Smooth muscle cell (in vitro differentiated cells): ENCODE data around the gene SLX4. TPM values are rescaled to one million over a fixed set of nuclear protein-coding genes. Genes with fewer than 3 reads are reported as not detected.

Source experiments
- DNase-seq: peaks from one replicate; lab custom pipeline; 2025; ENCODE audit not compliant: unreplicated experiment; lab: John Stamatoyannopoulos, UW
- H2AFZ ChIP-seq: fragments of 200-600 bp; sonication (generic); 2 replicates; pipeline ENCODE4 v1.6.0; 2016; ENCODE audit warnings: antibody characterized with exemption, low read depth, mild to moderate bottlenecking
- H3F3A ChIP-seq: fragments of 200-600 bp; sonication (generic); 2 replicates; pipeline ENCODE4 v1.6.0; 2017; ENCODE audit warnings: antibody characterized with exemption, low read depth
- H3K27ac ChIP-seq: fragments of 200-600 bp; sonication (generic); 2 replicates; pipeline ENCODE4 v1.5.1; 2016; ENCODE audit warnings: low read depth, mild to moderate bottlenecking
- H3K27me3 ChIP-seq: fragments of 200-600 bp; sonication (generic); 2 replicates; pipeline ENCODE4 v1.6.1; 2016; ENCODE audit warnings: low read depth, mild to moderate bottlenecking
- H3K36me3 ChIP-seq: fragments of 200-600 bp; sonication (generic); 2 replicates; pipeline ENCODE4 v1.5.1; 2016; ENCODE audit warnings: low read depth
- H3K4me1 ChIP-seq: fragments of 200-600 bp; sonication (generic); 2 replicates; pipeline ENCODE4 v1.5.1; 2016; ENCODE audit warnings: low read depth
- H3K4me2 ChIP-seq: fragments of 200-600 bp; sonication (generic); 2 replicates; pipeline ENCODE4 v1.6.0; 2016; ENCODE audit warnings: mild to moderate bottlenecking
- H3K4me3 ChIP-seq: fragments of 200-600 bp; sonication (generic); 2 replicates; pipeline ENCODE4 v1.5.1; 2016; ENCODE audit warnings: mild to moderate bottlenecking
- H3K79me2 ChIP-seq: fragments of 200-600 bp; sonication (generic); 2 replicates; pipeline ENCODE4 v1.6.0; 2016; ENCODE audit warnings: low read depth, mild to moderate bottlenecking
- H3K9ac ChIP-seq: fragments of 200-600 bp; sonication (generic); 2 replicates; pipeline ENCODE4 v1.6.0; 2016; ENCODE audit warnings: low read depth
- H3K9me3 ChIP-seq: fragments of 200-600 bp; sonication (generic); replicated peaks from 2 replicates; pipeline ENCODE4 v1.5.1; 2016; ENCODE audit warnings: low read depth
- H4K20me1 ChIP-seq: fragments of 200-600 bp; sonication (generic); 2 replicates; pipeline ENCODE4 v1.6.0; 2016; ENCODE audit warnings: low read depth
- CTCF ChIP-seq: fragments of 200-600 bp; sonication (generic); IDR thresholded peaks from 2 replicates; pipeline ENCODE4 v1.5.1; 2017; ENCODE audit warnings: borderline replicate concordance, mild to moderate bottlenecking, antibody characterized with exemption; ENCODE audit not compliant: insufficient read depth, poor library complexity, severe bottlenecking
- WGBS: methylation state at CpG from one replicate; pipeline ENCODE4 v1.1.7; 2016; ENCODE audit warnings: low lambda C conversion rate; 5-methylcytosine and 5-hydroxymethylcytosine counted together
- polyA plus RNA-seq: library from polyadenylated mRNA; unstranded; fragments of >200 nt; fragmentation: Nextera tagmentation; extraction: Ambion mirVana; gene quantifications from 2 replicates; pipeline ENCODE4 v1.2.1, GENCODE V29; 2016
- total RNA-seq: library from RNA; depleted of rRNA; stranded (reverse); fragments of >200 nt; gene quantifications from 2 replicates; pipeline ENCODE4 v1.2.3, GENCODE V29; 2014

Gene SLX4
- total and polyA plus RNA-seq, 2 experiments from 2014 or later, result 3.5 to 3.6 TPM

GRCh38 chr16:3623642-3624041 lies 12.2 kb upstream of the SLX4 start:
- Histone ChIP-seq H3K27me3 (no peaks in the 10 kb centered on the region), H4K20me1 (peaks cover 31% of the 10 kb centered on the region), H3K4me1 (no peaks in the 10 kb centered on the region), H3K4me3 (no peak overlapping the region), H3K36me3 (no peaks in the 10 kb centered on the region), H3K9me3 (no peaks in the 10 kb centered on the region), H3K27ac (no peak overlapping the region), H3K79me2 (peaks cover 32% of the 10 kb centered on the region), H2AFZ (no peak overlapping the region), H3F3A (no peaks in the 10 kb centered on the region), H3K4me2 (no peak overlapping the region), H3K9ac (no peak overlapping the region)
- 87% methylated on average over 3 of the region's 3 CpGs for WGBS
- TF ChIP-seq CTCF, result no peak
- no peak for DNase-seq

GRCh38 chr16:3618769-3619141 lies 7.3 kb upstream of the SLX4 start:
- H3K4me3 ChIP-seq, result no peak overlapping the region
- no peak for TF ChIP-seq CTCF

GRCh38 chr16:3612510-3613466 lies 1.4 kb upstream of the SLX4 start:
- Histone ChIP-seq H3K9ac (no peak overlapping the region), H3K4me1 (no peaks in the 10 kb centered on the region), H3K27me3 (no peaks in the 10 kb centered on the region), H3K36me3 (no peaks in the 10 kb centered on the region), H3K27ac (no peak overlapping the region), H2AFZ (no peak overlapping the region), H3K4me3 (peak overlapping the region; percentile 95), H3K4me2 (peak overlapping the region; percentile 83), H3K9me3 (no peaks in the 10 kb centered on the region), H4K20me1 (no peaks in the 10 kb centered on the region), H3F3A (no peaks in the 10 kb centered on the region), H3K79me2 (peaks cover 66% of the 10 kb centered on the region)
- no peak for DNase-seq
- 78% methylated on average over 34 of the region's 34 CpGs for WGBS
- no peak for TF ChIP-seq CTCF

More at GRCh38 chr16:3618769-3619141, 7.3 kb upstream of the SLX4 start:
- Histone ChIP-seq H3K79me2 (peaks cover 58% of the 10 kb centered on the region), H3K9ac (no peak overlapping the region), H4K20me1 (peaks cover 23% of the 10 kb centered on the region), H3K27me3 (no peaks in the 10 kb centered on the region), H2AFZ (no peak overlapping the region), H3K36me3 (no peaks in the 10 kb centered on the region), H3F3A (no peaks in the 10 kb centered on the region), H3K4me2 (no peak overlapping the region), H3K4me1 (no peaks in the 10 kb centered on the region), H3K9me3 (no peaks in the 10 kb centered on the region), H3K27ac (no peak overlapping the region)
- no peak for DNase-seq
- 72% methylated on average over 3 of the region's 3 CpGs for WGBS

- H3K27me3 ChIP-seq, result no peaks in the 10 kb centered on the region
- H3F3A ChIP-seq, result no peaks in the 10 kb centered on the region
- peak overlapping the region; percentile 88 for H3K9ac ChIP-seq
- peaks cover 51% of the 10 kb centered on the region for H3K79me2 ChIP-seq
- H3K4me2 ChIP-seq, result peak overlapping the region; percentile 97
- no peaks in the 10 kb centered on the region for H3K4me1 ChIP-seq
- peak overlapping the region; percentile 95 for H3K4me3 ChIP-seq
- H4K20me1 ChIP-seq, result no peaks in the 10 kb centered on the region
- H2AFZ ChIP-seq, result peak overlapping the region; percentile 91
- no peaks in the 10 kb centered on the region for H3K9me3 ChIP-seq
- peak overlapping the region; percentile 56 for H3K27ac ChIP-seq
- H3K36me3 ChIP-seq, result no peaks in the 10 kb centered on the region
- DNase-seq, result no peak
- WGBS, result 6% methylated on average over 10 of the region's 10 CpGs
- TF ChIP-seq CTCF, result no peak
Measured at GRCh38 chr16:3610698-3611145, 684 bp downstream of the SLX4 start.
